H1 (cell line): ENCODE measurements around the gene RFC1. TPM values are rescaled to one million over a fixed set of nuclear protein-coding genes. Genes with fewer than 3 reads are reported as not detected.

Experiments used
- CTCF ChIA-PET: fragments of 300-600 bp; sonication (Branson Sonifier 250); formaldehyde crosslinking; loops from one replicate; lab custom pipeline; 2021; ENCODE audit not compliant: partially characterized antibody; lab: Charles Lee
- POLR2A ChIA-PET: fragments of 300-600 bp; sonication (Branson Sonifier 250); formaldehyde crosslinking; loops from one replicate; lab custom pipeline; 2021; ENCODE audit warnings: inconsistent platforms; ENCODE audit not compliant: partially characterized antibody; lab: Charles Lee
- DNase-seq, 2 experiments: peaks; one replicate each; pipeline versions ENCODE4 v3.0.0 to v3.0.0-alpha.2; 2010 to 2022; ENCODE audit warnings: low spot score in 2 of 2, low read depth in 1 of 2, mixed read lengths in 1 of 2
- FAIRE-seq: peaks from 2 replicates; lab custom pipeline; 2011; peaks lifted over from hg19 to GRCh38; lab: Jason Lieb, UNC
- H2AFZ ChIP-seq: 2 replicates; pipeline ENCODE4 v1.8.1; 2012; ENCODE audit warnings: low read length, inconsistent platforms
- H2AK5ac ChIP-seq: 2 replicates; pipeline ENCODE4 v1.6.1; 2013; ENCODE audit warnings: low read depth, low read length
- H2BK120ac ChIP-seq: replicated peaks from 2 replicates; pipeline ENCODE3; 2013; ENCODE audit warnings: low read depth, low read length, inconsistent platforms
- H2BK12ac ChIP-seq: 2 replicates; pipeline ENCODE4 v1.6.1; 2013; ENCODE audit warnings: low read depth, low read length
- H2BK15ac ChIP-seq: 2 replicates; pipeline ENCODE4 v1.6.1; 2013; ENCODE audit warnings: low read length
- H2BK20ac ChIP-seq: 2 replicates; pipeline ENCODE4 v1.6.1; 2013; ENCODE audit warnings: low read length
- H2BK5ac ChIP-seq: 2 replicates; pipeline ENCODE4 v1.6.1; 2013; ENCODE audit warnings: low read depth, low read length
- H3K14ac ChIP-seq: 2 replicates; pipeline ENCODE4 v1.6.1; 2013; ENCODE audit warnings: inconsistent platforms; ENCODE audit not compliant: insufficient read length
- H3K18ac ChIP-seq: 2 replicates; pipeline ENCODE4 v1.6.1; 2013; ENCODE audit warnings: low read length; ENCODE audit errors: extremely low read depth
- H3K23ac ChIP-seq: 2 replicates; pipeline ENCODE4 v1.6.1; 2013; ENCODE audit warnings: inconsistent platforms; ENCODE audit not compliant: insufficient read length
- H3K23me2 ChIP-seq: 2 replicates; pipeline ENCODE4 v1.6.1; 2013; ENCODE audit warnings: low read depth, low read length
- H3K27ac ChIP-seq: 2 replicates; pipeline ENCODE4 v1.6.1; 2011; ENCODE audit warnings: low read depth, low read length, inconsistent platforms
- H3K27me3 ChIP-seq, 4 experiments: replicated peaks in 1 of 4; 1 replicate in 1 of 4; 2 replicates in 3 of 4; pipeline versions ENCODE4 v1.6.1 to v1.8.1; 2011 to 2013; ENCODE audit warnings: low read length in 3 of 4, mild to moderate bottlenecking in 3 of 4, inconsistent platforms in 2 of 4, mixed read lengths in 2 of 4, moderate library complexity in 1 of 4; ENCODE audit not compliant: control insufficient read depth in 3 of 4, insufficient read depth in 3 of 4; ENCODE audit errors: extremely low read depth in 1 of 4
- H3K36me3 ChIP-seq, 4 experiments: 2 replicates each; pipeline versions ENCODE4 v1.6.1 to v1.8.1; 2011 to 2013; ENCODE audit warnings: mild to moderate bottlenecking in 4 of 4, low read length in 3 of 4, moderate library complexity in 2 of 4, control low read depth in 1 of 4, inconsistent platforms in 1 of 4; ENCODE audit not compliant: insufficient read depth in 4 of 4, control insufficient read depth in 2 of 4
- H3K4ac ChIP-seq: replicated peaks from 2 replicates; pipeline ENCODE3; 2013; ENCODE audit warnings: low read length, low read depth, mixed read lengths, inconsistent platforms; ENCODE audit not compliant: insufficient read length
- H3K4me1 ChIP-seq, 4 experiments: replicated peaks in 1 of 4; 1 replicate in 1 of 4; 2 replicates in 3 of 4; pipeline versions ENCODE4 v1.6.1 to v1.8.1; 2011 to 2013; ENCODE audit warnings: low read length in 3 of 4, inconsistent platforms in 2 of 4, mixed read lengths in 1 of 4; ENCODE audit not compliant: insufficient read depth in 4 of 4, control insufficient read depth in 3 of 4
- H3K4me2 ChIP-seq, 2 experiments: 2 replicates each; pipeline versions ENCODE4 v1.6.1 to v1.8.1; 2011 to 2013; ENCODE audit warnings: low read depth in 2 of 2, low read length in 2 of 2, control low read depth in 1 of 2, inconsistent platforms in 1 of 2, mild to moderate bottlenecking in 1 of 2; ENCODE audit not compliant: insufficient read depth in 1 of 2
- H3K4me3 ChIP-seq, 4 experiments: fragments of 200-600, 300-600 bp in 1 of 4; sonication (generic), shearing (Covaris generic), sonication (Bioruptor Twin) in 1 of 4; 2 replicates each; pipeline versions ENCODE4 v1.5.1 to v1.8.1; 2011 to 2016; ENCODE audit warnings: low read length in 4 of 4, low read depth in 3 of 4, control low read depth in 2 of 4, inconsistent platforms in 2 of 4, mild to moderate bottlenecking in 2 of 4, mixed read lengths in 1 of 4, moderate library complexity in 1 of 4; ENCODE audit not compliant: insufficient read depth in 2 of 4; ENCODE audit errors: extremely low read depth in 1 of 4
- H3K56ac ChIP-seq: replicated peaks from 2 replicates; pipeline ENCODE3; 2013; ENCODE audit warnings: low read depth, mild to moderate bottlenecking, mixed read lengths, low read length, inconsistent platforms; ENCODE audit not compliant: insufficient read length
- H3K79me1 ChIP-seq: 2 replicates; pipeline ENCODE4 v1.6.1; 2013; ENCODE audit warnings: low read depth, low read length, control low read depth
- H3K79me2 ChIP-seq, 2 experiments: 2 replicates each; pipeline versions ENCODE4 v1.6.1 to v1.8.1; 2012 to 2013; ENCODE audit warnings: low read length in 2 of 2, mild to moderate bottlenecking in 2 of 2, inconsistent platforms in 1 of 2; ENCODE audit not compliant: insufficient read depth in 2 of 2, control insufficient read depth in 1 of 2
- H3K9ac ChIP-seq, 4 experiments: replicated peaks in 1 of 4; 1 replicate in 1 of 4; 2 replicates in 3 of 4; pipeline versions ENCODE4 v1.6.1 to v1.8.1; 2011 to 2013; ENCODE audit warnings: low read depth in 3 of 4, low read length in 3 of 4, control low read depth in 2 of 4, mild to moderate bottlenecking in 2 of 4, moderate library complexity in 2 of 4, inconsistent platforms in 1 of 4; ENCODE audit errors: extremely low read depth in 1 of 4
- H3K9me3 ChIP-seq, 2 experiments: 2 replicates each; pipeline versions ENCODE4 v1.6.1 to v1.8.1; 2012 to 2013; ENCODE audit warnings: mild to moderate bottlenecking in 2 of 2, moderate library complexity in 2 of 2, control low read depth in 1 of 2, inconsistent platforms in 1 of 2, low read depth in 1 of 2, low read length in 1 of 2, mixed read lengths in 1 of 2; ENCODE audit not compliant: insufficient read depth in 2 of 2
- H4K20me1 ChIP-seq, 2 experiments: replicated peaks in 1 of 2; 2 replicates each; pipeline versions ENCODE3 to v1.8.1; 2011 to 2013; ENCODE audit warnings: inconsistent platforms in 2 of 2, low read length in 2 of 2, mild to moderate bottlenecking in 1 of 2; ENCODE audit not compliant: insufficient read depth in 2 of 2, control insufficient read depth in 1 of 2
- H4K5ac ChIP-seq: 2 replicates; pipeline ENCODE4 v1.6.1; 2013; ENCODE audit warnings: low read length, low read depth, mixed read lengths, inconsistent platforms; ENCODE audit not compliant: insufficient read length
- H4K8ac ChIP-seq: 2 replicates; pipeline ENCODE4 v1.8.0; 2013; ENCODE audit warnings: mild to moderate bottlenecking, moderate library complexity, low read length, inconsistent platforms; ENCODE audit not compliant: insufficient read depth; ENCODE audit errors: extremely low read depth
- H4K91ac ChIP-seq: replicated peaks from 2 replicates; pipeline ENCODE3; 2013; ENCODE audit warnings: low read length, mixed read lengths, inconsistent platforms; ENCODE audit not compliant: insufficient read length
- GTF2F1 ChIP-seq: IDR thresholded peaks from 2 replicates; pipeline ENCODE4 v1.6.1; 2012; ENCODE audit warnings: low read depth, low read length, improper control_type of control experiment, borderline replicate concordance
- MAFK ChIP-seq: IDR thresholded peaks from 2 replicates; pipeline ENCODE4 v1.6.1; 2012; ENCODE audit warnings: low read depth, mild to moderate bottlenecking, improper control_type of control experiment, low read length
- RBBP5 ChIP-seq: IDR thresholded peaks from 2 replicates; pipeline ENCODE4 v1.7.1; 2012; ENCODE audit warnings: low read depth, mild to moderate bottlenecking, inconsistent platforms, low read length, moderate library complexity, borderline replicate concordance
- RNF2 ChIP-seq: fragments of 200-900, 300-1000 bp; sonication (generic); IDR thresholded peaks from 2 replicates; pipeline ENCODE4 v1.7.1; 2016; ENCODE audit warnings: borderline replicate concordance, low read depth, mild to moderate bottlenecking, antibody characterized with exemption, low read length; ENCODE audit not compliant: poor library complexity, severe bottlenecking; ENCODE audit errors: missing control alignments
- RXRA ChIP-seq: IDR thresholded peaks from 2 replicates; pipeline ENCODE4 v1.6.1; 2011; ENCODE audit warnings: low read depth, mild to moderate bottlenecking, low read length, moderate library complexity; ENCODE audit not compliant: insufficient read depth
- SAP30 ChIP-seq: fragments of 300-600 bp; sonication (generic); IDR thresholded peaks from 2 replicates; pipeline ENCODE4 v1.7.1; 2012; ENCODE audit warnings: low read length, moderate library complexity, mild to moderate bottlenecking, inconsistent platforms; ENCODE audit not compliant: insufficient read depth, insufficient replicate concordance
- SIX5 ChIP-seq: IDR thresholded peaks from 2 replicates; pipeline ENCODE4 v1.6.1; 2011; ENCODE audit warnings: mild to moderate bottlenecking, low read depth, low read length
- SUZ12 ChIP-seq: fragments of 200-600 bp; sonication (generic); IDR thresholded peaks from 2 replicates; pipeline ENCODE4 v1.6.1; 2012; ENCODE audit warnings: mild to moderate bottlenecking, inconsistent platforms, low read length, moderate library complexity, mixed read lengths
- TAF1 ChIP-seq: IDR thresholded peaks from 2 replicates; pipeline ENCODE4 v1.6.1; 2011; ENCODE audit warnings: mild to moderate bottlenecking, low read depth, low read length
- TAF7 ChIP-seq: optimal IDR thresholded peaks from 2 replicates; pipeline ENCODE3; 2011; ENCODE audit warnings: low read depth, mild to moderate bottlenecking, inconsistent platforms, low read length, moderate library complexity, borderline replicate concordance
- WGBS, 2 experiments: shearing (Covaris generic) in 1 of 2; methylation state at CpG; one replicate each; pipeline versions ENCODE4 v1.1.6 to v1.1.7; 2013 to 2015; ENCODE audit warnings: low lambda C conversion rate in 2 of 2, mixed read lengths in 2 of 2, inconsistent platforms in 1 of 2, low coverage in 1 of 2, missing lambda C conversion rate in 1 of 2; ENCODE audit not compliant: insufficient replicate concordance in 2 of 2, insufficient coverage in 1 of 2, insufficient read length in 1 of 2; ENCODE audit errors: extremely low coverage in 1 of 2, missing lambda C conversion rate in 1 of 2; 5-methylcytosine and 5-hydroxymethylcytosine counted together
- polyA plus RNA-seq, 7 experiments: library from polyadenylated mRNA; depleted of rRNA in 3 of 7; stranded (reverse) in 5 of 7; unstranded in 2 of 7; fragments of >200 nt in 5 of 7; fragments of 200-250 nt in 2 of 7; gene quantifications; 1 replicate in 5 of 7; 2 replicates in 1 of 7; 4 replicates in 1 of 7; pipeline versions ENCODE4 v1.2.1 to v1.2.3, GENCODE V29; 2011 to 2013; ENCODE audit warnings: missing spikeins in 2 of 7, mixed read lengths in 2 of 7
- total RNA-seq: library from RNA; stranded (reverse); fragmentation: NEBNext Ultra II Directional; extraction: Animal tissue kit (Norgen Biotek cat#: 25700); gene quantifications from 2 replicates; pipeline ENCODE4 v1.2.1, GENCODE V29; 2021
- TF ChIP-seq, protein P1 (sequence below): IDR thresholded peaks from 2 replicates; pipeline ENCODE4 v1.6.1; 2011; ENCODE audit warnings: low read length, improper control_type of control experiment
- TF ChIP-seq, protein P2 (sequence below): IDR thresholded peaks from 2 replicates; pipeline ENCODE4 v1.6.1; 2011; ENCODE audit warnings: low read depth, mild to moderate bottlenecking, low read length; ENCODE audit not compliant: insufficient read depth

The RFC1 gene
- total and polyA plus RNA-seq, 2 of the 8 experiments (the other 6 are each of a cell fraction or from before 2014, with no cell fraction given) = 16.0 to 83.8 TPM

DNA sequence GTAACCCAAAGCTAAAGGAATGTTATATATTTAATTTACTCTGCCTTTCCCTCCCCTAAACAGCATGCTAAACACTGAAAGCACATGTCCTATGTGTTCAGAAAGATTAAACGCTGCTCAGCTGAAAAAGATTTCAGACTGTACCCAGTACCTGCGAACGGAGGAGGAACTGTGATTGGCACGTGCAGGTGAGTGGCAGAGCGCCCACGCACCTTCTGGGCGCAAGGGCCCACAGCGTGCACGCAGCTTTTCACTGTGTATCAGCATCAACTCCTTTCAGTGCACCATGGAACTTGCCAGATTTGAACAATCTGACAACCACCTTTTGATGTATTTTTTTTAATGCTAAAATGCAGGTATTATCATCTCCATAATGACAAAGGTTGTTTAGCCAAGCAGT lies 87.7 kb downstream of the RFC1 start:
- ChIA-PET CTCF (no interaction called here), POLR2A (no interaction called here)
- Histone ChIP-seq H3K36me3 (peaks cover under 1 to 23% (median 3%) of the 10 kb centered on the region in 4 experiments; a peak in 5 of 8 replicates), H3K9me3 (no peaks in the 10 kb centered on the region), H2AK5ac (no peak overlapping the region), H4K8ac (no peak overlapping the region), H3K9ac (no peak overlapping the region), H3K27ac (no peak overlapping the region), H3K23me2 (no peaks in the 10 kb centered on the region), H3K18ac (no peak overlapping the region), H3K4me3 (no peak overlapping the region), H2BK15ac (no peak overlapping the region), H3K23ac (no peak overlapping the region), H3K27me3 (no peaks in the 10 kb centered on the region), H3K4me1 (no peaks in the 10 kb centered on the region), H2BK120ac (no peak overlapping the region), H2BK20ac (no peak overlapping the region), H3K14ac (no peak overlapping the region), H2BK12ac (no peak overlapping the region), H4K5ac (no peak overlapping the region), H4K91ac (no peak overlapping the region), H2AFZ (no peak overlapping the region), H3K79me1 (no peaks in the 10 kb centered on the region), H3K4ac (no peak overlapping the region), H3K79me2 (no peaks in the 10 kb centered on the region), H2BK5ac (no peak overlapping the region), H3K4me2 (no peak overlapping the region), H4K20me1 (no peaks in the 10 kb centered on the region), H3K56ac (no peak overlapping the region)
- 93% methylated on average over 9 of the region's 9 CpGs; no CpG with 5 or more reads in 1 of the 2 experiments for WGBS, 2 experiments
- no peak for FAIRE-seq
- DNase-seq = no peak
- no peak for TF ChIP-seq MAFK
- no peak for TF ChIP-seq RNF2
- no peak for TF ChIP-seq SAP30
- no peak for TF ChIP-seq GTF2F1
- no peak for TF ChIP-seq RXRA
- TF ChIP-seq, protein P1, sequence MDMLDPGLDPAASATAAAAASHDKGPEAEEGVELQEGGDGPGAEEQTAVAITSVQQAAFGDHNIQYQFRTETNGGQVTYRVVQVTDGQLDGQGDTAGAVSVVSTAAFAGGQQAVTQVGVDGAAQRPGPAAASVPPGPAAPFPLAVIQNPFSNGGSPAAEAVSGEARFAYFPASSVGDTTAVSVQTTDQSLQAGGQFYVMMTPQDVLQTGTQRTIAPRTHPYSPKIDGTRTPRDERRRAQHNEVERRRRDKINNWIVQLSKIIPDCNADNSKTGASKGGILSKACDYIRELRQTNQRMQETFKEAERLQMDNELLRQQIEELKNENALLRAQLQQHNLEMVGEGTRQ = no peak
- TF ChIP-seq, protein P2, sequence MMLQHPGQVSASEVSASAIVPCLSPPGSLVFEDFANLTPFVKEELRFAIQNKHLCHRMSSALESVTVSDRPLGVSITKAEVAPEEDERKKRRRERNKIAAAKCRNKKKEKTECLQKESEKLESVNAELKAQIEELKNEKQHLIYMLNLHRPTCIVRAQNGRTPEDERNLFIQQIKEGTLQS = no peak
- no peak for TF ChIP-seq SIX5
- no peak for TF ChIP-seq RBBP5
- TF ChIP-seq SUZ12 = no peak
- no peak for TF ChIP-seq TAF1
- no peak for TF ChIP-seq TAF7
